Osteocyte (in vitro differentiated cells): Measurements from ENCODE around the gene TMEM250. TPM values are rescaled to one million over a fixed set of nuclear protein-coding genes. Genes with fewer than 3 reads are reported as not detected.

Source experiments
- DNase-seq: peaks from one replicate; pipeline ENCODE4 v3.0.0; 2021; ENCODE audit warnings: mixed read lengths; ENCODE audit not compliant: unreplicated experiment; ENCODE audit errors: extremely low spot score
- H3K27ac Mint-ChIP-seq: one replicate; pipeline ENCODE4 v1.8.0; 2021; ENCODE audit warnings: mild to moderate bottlenecking, mixed read lengths; ENCODE audit not compliant: unreplicated experiment
- H3K27me3 Mint-ChIP-seq: one replicate; pipeline ENCODE4 v1.8.0; 2021; ENCODE audit warnings: mixed read lengths; ENCODE audit not compliant: unreplicated experiment
- H3K36me3 Mint-ChIP-seq: one replicate; pipeline ENCODE4 v1.8.0; 2021; ENCODE audit warnings: mixed read lengths; ENCODE audit not compliant: unreplicated experiment
- H3K4me1 Mint-ChIP-seq: one replicate; pipeline ENCODE4 v1.8.0; 2021; ENCODE audit warnings: mixed read lengths; ENCODE audit not compliant: unreplicated experiment
- H3K4me3 Mint-ChIP-seq: one replicate; pipeline ENCODE4 v1.8.0; 2021; ENCODE audit warnings: mild to moderate bottlenecking, moderate library complexity, mixed read lengths; ENCODE audit not compliant: unreplicated experiment
- H3K9me3 Mint-ChIP-seq: one replicate; pipeline ENCODE4 v1.8.0; 2021; ENCODE audit warnings: mixed read lengths; ENCODE audit not compliant: unreplicated experiment
- CTCF ChIP-seq: fragments of 200-600 bp; sonication (generic); IDR thresholded peaks from 2 replicates; pipeline ENCODE4 v1.5.0; 2021; ENCODE audit warnings: antibody characterized with exemption, mild to moderate bottlenecking, moderate library complexity
- total RNA-seq: library from RNA; stranded (reverse); gene quantifications from 2 replicates; pipeline ENCODE4 v1.2.1, GENCODE V29; 2021

The TMEM250 gene
- total RNA-seq, 1 donor from 2014 or later = 34.0 TPM

- H3K27ac Mint-ChIP-seq = no peak overlapping the region
- no peak overlapping the region for H3K4me3 Mint-ChIP-seq
These were observed 8.6 kb upstream of the TMEM250 start for GRCh38 chr9:136127313-136127712.

GRCh38 chr9:136124976-136125692, 6.5 kb upstream of the TMEM250 start:
- Mint-ChIP-seq H3K4me1 (peaks cover 1% of the 10 kb centered on the region), H3K27me3 (peaks cover 11% of the 10 kb centered on the region), H3K36me3 (no peaks in the 10 kb centered on the region), H3K9me3 (peaks cover 5% of the 10 kb centered on the region), H3K4me3 (no peak overlapping the region), H3K27ac (no peak overlapping the region)
- DNase-seq = no peak
- no peak for TF ChIP-seq CTCF

More at GRCh38 chr9:136127313-136127712, 8.6 kb upstream of the TMEM250 start:
- TF ChIP-seq CTCF = no peak
- DNase-seq = no peak
- H3K9me3 Mint-ChIP-seq = peaks cover 5% of the 10 kb centered on the region
- H3K36me3 Mint-ChIP-seq = no peaks in the 10 kb centered on the region
- H3K4me1 Mint-ChIP-seq = peaks cover 1% of the 10 kb centered on the region
- peaks cover 14% of the 10 kb centered on the region for H3K27me3 Mint-ChIP-seq

GRCh38 chr9:136122425-136123383, 4.0 kb upstream of the TMEM250 start:
- H3K9me3 Mint-ChIP-seq = peaks cover 5% of the 10 kb centered on the region
- H3K4me3 Mint-ChIP-seq = no peak overlapping the region
- peak; percentile 98 for TF ChIP-seq CTCF
- peaks cover 3% of the 10 kb centered on the region for H3K27me3 Mint-ChIP-seq
- DNase-seq = no peak
- peaks cover 1% of the 10 kb centered on the region for H3K4me1 Mint-ChIP-seq
- no peak overlapping the region for H3K27ac Mint-ChIP-seq
- H3K36me3 Mint-ChIP-seq = no peaks in the 10 kb centered on the region

GRCh38 chr9:136121801-136122200, 3.1 kb upstream of the TMEM250 start:
- Mint-ChIP-seq H3K4me1 (peaks cover 1% of the 10 kb centered on the region), H3K9me3 (peaks cover 5% of the 10 kb centered on the region), H3K27me3 (no peaks in the 10 kb centered on the region), H3K36me3 (no peaks in the 10 kb centered on the region), H3K4me3 (no peak overlapping the region), H3K27ac (no peak overlapping the region)
- DNase-seq = no peak
- TF ChIP-seq CTCF = no peak

GRCh38 chr9:136120438-136120844, 1.8 kb upstream of the TMEM250 start:
- H3K4me3 Mint-ChIP-seq = peak overlapping the region; percentile 26
- H3K27ac Mint-ChIP-seq = no peak overlapping the region
- H3K27me3 Mint-ChIP-seq = no peaks in the 10 kb centered on the region

More at GRCh38 chr9:136120438-136120844, 1.8 kb upstream of the TMEM250 start:
- TF ChIP-seq CTCF = no peak
- peaks cover 1% of the 10 kb centered on the region for H3K4me1 Mint-ChIP-seq
- H3K36me3 Mint-ChIP-seq = peaks cover 3% of the 10 kb centered on the region
- peaks cover 5% of the 10 kb centered on the region for H3K9me3 Mint-ChIP-seq
- no peak for DNase-seq
